ENCODE measurements around the gene ABCA7. TPM values are rescaled to one million over a fixed set of nuclear protein-coding genes. Genes with fewer than 3 reads are reported as not detected.

The ABCA7 gene
- total and polyA plus RNA-seq, 2 of the 13 experiments (the other 11 are each of a cell fraction or from before 2014, with no cell fraction given), result 4.4 to 32.4 TPM

DNA sequence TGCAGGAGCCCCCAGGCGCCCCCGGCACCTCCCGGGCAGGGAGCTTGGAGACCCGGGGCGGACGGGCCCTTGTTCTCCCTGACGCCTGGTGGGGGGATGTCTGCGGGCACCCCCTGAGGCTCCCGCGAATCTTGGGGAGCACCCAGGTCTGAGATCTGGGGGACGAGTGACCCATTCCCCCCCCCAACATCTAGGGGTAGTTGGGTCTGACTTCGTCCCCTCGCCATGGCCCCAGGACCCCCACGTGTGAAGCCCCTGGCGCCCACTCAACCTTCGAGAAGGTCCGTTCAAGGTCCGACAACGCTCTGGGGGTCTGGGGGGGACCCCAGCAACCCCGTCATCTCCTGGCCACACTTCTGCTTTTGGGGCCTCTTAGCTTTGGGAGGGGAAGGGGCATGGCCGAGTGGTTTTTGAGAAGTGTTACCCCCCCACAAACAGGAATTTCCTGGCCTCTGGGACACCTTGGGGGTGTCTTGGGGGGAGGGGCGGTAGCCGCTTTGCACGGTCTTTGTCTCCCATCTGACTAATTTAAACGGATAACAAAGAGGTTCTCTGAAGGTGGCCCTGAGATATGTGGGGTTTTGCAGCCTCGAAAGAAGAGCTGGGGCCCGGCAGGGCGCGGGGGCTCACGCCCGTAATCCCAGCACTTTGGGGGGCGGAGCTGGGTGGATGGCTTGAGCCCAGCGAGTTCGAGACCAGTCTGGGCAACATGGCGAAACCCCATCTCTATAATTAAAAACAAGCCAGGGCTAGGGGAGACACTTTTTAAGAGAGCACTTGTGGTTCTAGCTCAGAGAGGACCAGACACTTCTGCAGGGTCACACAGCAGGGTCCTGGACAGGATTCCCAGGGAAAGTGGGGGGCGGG lies 12.9 kb upstream of the ABCA7 start (continued):
- TF ChIP-seq, protein P1, sequence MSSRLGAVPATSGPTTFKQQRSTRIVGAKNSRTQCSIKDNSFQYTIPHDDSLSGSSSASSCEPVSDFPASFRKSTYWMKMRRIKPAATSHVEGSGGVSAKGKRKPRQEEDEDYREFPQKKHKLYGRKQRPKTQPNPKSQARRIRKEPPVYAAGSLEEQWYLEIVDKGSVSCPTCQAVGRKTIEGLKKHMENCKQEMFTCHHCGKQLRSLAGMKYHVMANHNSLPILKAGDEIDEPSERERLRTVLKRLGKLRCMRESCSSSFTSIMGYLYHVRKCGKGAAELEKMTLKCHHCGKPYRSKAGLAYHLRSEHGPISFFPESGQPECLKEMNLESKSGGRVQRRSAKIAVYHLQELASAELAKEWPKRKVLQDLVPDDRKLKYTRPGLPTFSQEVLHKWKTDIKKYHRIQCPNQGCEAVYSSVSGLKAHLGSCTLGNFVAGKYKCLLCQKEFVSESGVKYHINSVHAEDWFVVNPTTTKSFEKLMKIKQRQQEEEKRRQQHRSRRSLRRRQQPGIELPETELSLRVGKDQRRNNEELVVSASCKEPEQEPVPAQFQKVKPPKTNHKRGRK (CRISPR knock-in tag; IDR thresholded peaks at IDR 0.05), result no peak
- TF ChIP-seq, protein P2, sequence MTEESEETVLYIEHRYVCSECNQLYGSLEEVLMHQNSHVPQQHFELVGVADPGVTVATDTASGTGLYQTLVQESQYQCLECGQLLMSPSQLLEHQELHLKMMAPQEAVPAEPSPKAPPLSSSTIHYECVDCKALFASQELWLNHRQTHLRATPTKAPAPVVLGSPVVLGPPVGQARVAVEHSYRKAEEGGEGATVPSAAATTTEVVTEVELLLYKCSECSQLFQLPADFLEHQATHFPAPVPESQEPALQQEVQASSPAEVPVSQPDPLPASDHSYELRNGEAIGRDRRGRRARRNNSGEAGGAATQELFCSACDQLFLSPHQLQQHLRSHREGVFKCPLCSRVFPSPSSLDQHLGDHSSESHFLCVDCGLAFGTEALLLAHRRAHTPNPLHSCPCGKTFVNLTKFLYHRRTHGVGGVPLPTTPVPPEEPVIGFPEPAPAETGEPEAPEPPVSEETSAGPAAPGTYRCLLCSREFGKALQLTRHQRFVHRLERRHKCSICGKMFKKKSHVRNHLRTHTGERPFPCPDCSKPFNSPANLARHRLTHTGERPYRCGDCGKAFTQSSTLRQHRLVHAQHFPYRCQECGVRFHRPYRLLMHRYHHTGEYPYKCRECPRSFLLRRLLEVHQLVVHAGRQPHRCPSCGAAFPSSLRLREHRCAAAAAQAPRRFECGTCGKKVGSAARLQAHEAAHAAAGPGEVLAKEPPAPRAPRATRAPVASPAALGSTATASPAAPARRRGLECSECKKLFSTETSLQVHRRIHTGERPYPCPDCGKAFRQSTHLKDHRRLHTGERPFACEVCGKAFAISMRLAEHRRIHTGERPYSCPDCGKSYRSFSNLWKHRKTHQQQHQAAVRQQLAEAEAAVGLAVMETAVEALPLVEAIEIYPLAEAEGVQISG (CRISPR knock-in tag; IDR thresholded peaks at IDR 0.05), result no peak
- TF ChIP-seq CENPX (CRISPR knock-in tag; IDR thresholded peaks at IDR 0.05) (no peak), JUND (CRISPR knock-in tag; IDR thresholded peaks at IDR 0.05) (no peak), SIN3A (IDR thresholded peaks at IDR 0.05; ENCODE audit: borderline replicate concordance, low read depth, low read length) (0 out of 2 replicates have a peak, but pooled peaks have one; percentile 28), ELF3 (CRISPR knock-in tag; IDR thresholded peaks at IDR 0.05) (no peak), ZNF382 (CRISPR knock-in tag; IDR thresholded peaks at IDR 0.05; ENCODE audit: borderline replicate concordance) (no peak)
- TF ChIP-seq, protein P3, sequence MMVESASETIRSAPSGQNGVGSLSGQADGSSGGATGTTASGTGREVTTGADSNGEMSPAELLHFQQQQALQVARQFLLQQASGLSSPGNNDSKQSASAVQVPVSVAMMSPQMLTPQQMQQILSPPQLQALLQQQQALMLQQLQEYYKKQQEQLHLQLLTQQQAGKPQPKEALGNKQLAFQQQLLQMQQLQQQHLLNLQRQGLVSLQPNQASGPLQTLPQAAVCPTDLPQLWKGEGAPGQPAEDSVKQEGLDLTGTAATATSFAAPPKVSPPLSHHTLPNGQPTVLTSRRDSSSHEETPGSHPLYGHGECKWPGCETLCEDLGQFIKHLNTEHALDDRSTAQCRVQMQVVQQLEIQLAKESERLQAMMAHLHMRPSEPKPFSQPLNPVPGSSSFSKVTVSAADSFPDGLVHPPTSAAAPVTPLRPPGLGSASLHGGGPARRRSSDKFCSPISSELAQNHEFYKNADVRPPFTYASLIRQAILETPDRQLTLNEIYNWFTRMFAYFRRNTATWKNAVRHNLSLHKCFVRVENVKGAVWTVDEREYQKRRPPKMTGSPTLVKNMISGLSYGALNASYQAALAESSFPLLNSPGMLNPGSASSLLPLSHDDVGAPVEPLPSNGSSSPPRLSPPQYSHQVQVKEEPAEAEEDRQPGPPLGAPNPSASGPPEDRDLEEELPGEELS (CRISPR knock-in tag; IDR thresholded peaks at IDR 0.05), result no peak
- TF ChIP-seq, protein P4, sequence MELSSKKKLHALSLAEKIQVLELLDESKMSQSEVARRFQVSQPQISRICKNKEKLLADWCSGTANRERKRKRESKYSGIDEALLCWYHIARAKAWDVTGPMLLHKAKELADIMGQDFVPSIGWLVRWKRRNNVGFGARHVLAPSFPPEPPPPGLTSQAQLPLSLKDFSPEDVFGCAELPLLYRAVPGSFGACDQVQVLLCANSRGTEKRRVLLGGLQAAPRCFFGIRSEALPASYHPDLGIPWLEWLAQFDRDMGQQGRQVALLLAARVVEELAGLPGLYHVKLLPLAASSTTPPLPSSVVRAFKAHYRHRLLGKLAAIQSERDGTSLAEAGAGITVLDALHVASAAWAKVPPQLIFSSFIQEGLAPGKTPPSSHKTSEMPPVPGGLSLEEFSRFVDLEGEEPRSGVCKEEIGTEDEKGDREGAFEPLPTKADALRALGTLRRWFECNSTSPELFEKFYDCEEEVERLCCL (CRISPR knock-in tag; IDR thresholded peaks at IDR 0.05; ENCODE audit: borderline replicate concordance), result no peak
- TF ChIP-seq, protein P5, sequence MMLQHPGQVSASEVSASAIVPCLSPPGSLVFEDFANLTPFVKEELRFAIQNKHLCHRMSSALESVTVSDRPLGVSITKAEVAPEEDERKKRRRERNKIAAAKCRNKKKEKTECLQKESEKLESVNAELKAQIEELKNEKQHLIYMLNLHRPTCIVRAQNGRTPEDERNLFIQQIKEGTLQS (CRISPR knock-in tag; IDR thresholded peaks at IDR 0.05), result 0 out of 2 replicates have a peak, but pooled peaks have one; percentile 5
- TF ChIP-seq, protein P6, sequence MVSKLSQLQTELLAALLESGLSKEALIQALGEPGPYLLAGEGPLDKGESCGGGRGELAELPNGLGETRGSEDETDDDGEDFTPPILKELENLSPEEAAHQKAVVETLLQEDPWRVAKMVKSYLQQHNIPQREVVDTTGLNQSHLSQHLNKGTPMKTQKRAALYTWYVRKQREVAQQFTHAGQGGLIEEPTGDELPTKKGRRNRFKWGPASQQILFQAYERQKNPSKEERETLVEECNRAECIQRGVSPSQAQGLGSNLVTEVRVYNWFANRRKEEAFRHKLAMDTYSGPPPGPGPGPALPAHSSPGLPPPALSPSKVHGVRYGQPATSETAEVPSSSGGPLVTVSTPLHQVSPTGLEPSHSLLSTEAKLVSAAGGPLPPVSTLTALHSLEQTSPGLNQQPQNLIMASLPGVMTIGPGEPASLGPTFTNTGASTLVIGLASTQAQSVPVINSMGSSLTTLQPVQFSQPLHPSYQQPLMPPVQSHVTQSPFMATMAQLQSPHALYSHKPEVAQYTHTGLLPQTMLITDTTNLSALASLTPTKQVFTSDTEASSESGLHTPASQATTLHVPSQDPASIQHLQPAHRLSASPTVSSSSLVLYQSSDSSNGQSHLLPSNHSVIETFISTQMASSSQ (IDR thresholded peaks at IDR 0.05; ENCODE audit: low read depth), result no peak
- TF ChIP-seq, protein P6 (CRISPR knock-in tag; IDR thresholded peaks at IDR 0.05; ENCODE audit: borderline replicate concordance), result no peak
- TF ChIP-seq, protein P7, sequence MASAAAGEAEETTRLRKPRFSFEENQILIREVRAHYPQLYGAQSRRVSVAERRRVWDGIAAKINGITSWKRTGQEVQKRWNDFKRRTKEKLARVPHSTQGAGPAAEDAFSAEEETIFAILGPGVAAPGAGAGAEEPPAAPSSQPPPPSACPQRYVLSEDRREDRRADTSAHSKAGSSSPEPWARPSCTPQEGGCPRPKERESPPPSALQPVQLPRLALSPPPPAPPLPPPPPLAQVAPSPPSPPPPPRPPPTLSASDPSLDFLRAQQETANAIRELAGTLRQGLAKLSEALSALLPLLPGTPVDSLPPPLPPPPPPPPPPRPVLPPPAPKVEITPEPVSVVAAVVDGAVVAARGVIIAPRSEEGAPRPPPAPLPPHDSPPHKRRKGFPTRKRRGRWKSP (CRISPR knock-in tag; IDR thresholded peaks at IDR 0.05), result peak; percentile 6; the same call in 1 of the 2 replicates

All from HepG2 (cell line).